Ovary (tissue), 9 donors: ENCODE results near the gene VAPB. TPM values are rescaled to one million over a fixed set of nuclear protein-coding genes. Genes with fewer than 3 reads are reported as not detected.

Source experiments
- DNase-seq, 5 donors: peaks; one replicate each; pipeline ENCODE4 v3.0.0-alpha.2; 2019 to 2020
- H3K27ac ChIP-seq, 2 donors: fragments of 200-600 bp; one replicate each; pipeline versions ENCODE4 v1.5.1 to v1.8.0; 2019 to 2022
- H3K27me3 ChIP-seq: fragments of 200-600 bp; one replicate; pipeline ENCODE4 v1.8.0; 2022
- H3K36me3 ChIP-seq: fragments of 200-600 bp; sonication (generic); one replicate; pipeline ENCODE4 v1.5.1; 2019
- H3K4me1 ChIP-seq: one replicate; pipeline ENCODE4 v1.8.1; 2013; ENCODE audit warnings: mild to moderate bottlenecking, moderate library complexity; ENCODE audit not compliant: insufficient read depth
- H3K4me3 ChIP-seq: fragments of 200-600 bp; sonication (generic); one replicate; pipeline ENCODE4 v1.5.1; 2017
- H3K9me3 ChIP-seq, 2 donors: fragments of 200-600 bp in 1 of 2; sonication (generic) in 1 of 2; one replicate each; pipeline versions ENCODE4 v1.5.1 to v1.8.1; 2013 to 2019; ENCODE audit warnings: mild to moderate bottlenecking in 1 of 2, moderate library complexity in 1 of 2
- EP300 ChIP-seq: sonication (generic); formaldehyde crosslinking; IDR thresholded peaks from one replicate; pipeline ENCODE4 v1.6.1; 2017; ENCODE audit warnings: antibody characterized with exemption
- POLR2A ChIP-seq: fragments of 450-650 bp; IDR thresholded peaks from one replicate; pipeline ENCODE4 v1.6.1; 2017; ENCODE audit warnings: antibody characterized with exemption, mild to moderate bottlenecking, moderate library complexity
- WGBS, 3 donors: extraction: QIAGEN DNeasy Blood & Tissue Kit in 1 of 3; methylation state at CpG; one replicate each; pipeline versions ENCODE4 v1.1.5 to v1.1.7; 2013 to 2017; 5-methylcytosine and 5-hydroxymethylcytosine counted together
- intact Hi-C, 4 donors: fragments of 100-400 bp; cut with DNase I; formaldehyde crosslinking; loops; one replicate each; pipeline versions ENCODE4 v1.11.0 to v1.15.1; 2022 to 2023
- polyA plus RNA-seq, 2 donors: library from polyadenylated mRNA; stranded (reverse); fragments of 200-250 nt in 1 of 2; fragments of 350-450 nt in 1 of 2; fragmentation: Illumina TruSeq in 1 of 2; extraction: RNeasy Lipid Tissue Mini Kit (QIAGEN cat#74804) in 1 of 2; gene quantifications; one replicate each; pipeline ENCODE4 v1.2.3, GENCODE V29; 2013 to 2014
- total RNA-seq, 7 donors: library from RNA; depleted of rRNA in 2 of 7; stranded (reverse); fragments of >200 nt in 2 of 7; fragmentation: NEBNext Ultra II Directional in 3 of 7; extraction: Animal tissue kit (Norgen Biotek cat#: 25700) in 3 of 7; gene quantifications; one replicate each; pipeline versions ENCODE4 v1.1.0 to v1.2.4, GENCODE V29; 2016 to 2023
- TF ChIP-seq, protein P1 (sequence below), 3 donors: fragments of 450-650 bp in 2 of 3; fragments of 200-600 bp in 1 of 3; IDR thresholded peaks; one replicate each; pipeline versions ENCODE4 v1.5.1 to v1.8.0; 2016 to 2022; ENCODE audit warnings: antibody characterized with exemption in 3 of 3, mild to moderate bottlenecking in 1 of 3
- donor health status: DM: no; HTN: no; CAD: no; lungs with moderate emphysema.
- donor health status: DM: no; HTN: no; CAD: no.
- donor health status: Bipolar disorder and iron deficiency.
- donor health status: DM: yes; HTN: yes; CAD: no.
- donor health status: DM: no; HTN: no; CAD: no.
- donor health status: DM: yes; HTN: yes; CAD: no.

VAPB gene
- total and polyA plus RNA-seq, 9 donors = 11.8 to 81.6 (median 47.5) TPM

DNA sequence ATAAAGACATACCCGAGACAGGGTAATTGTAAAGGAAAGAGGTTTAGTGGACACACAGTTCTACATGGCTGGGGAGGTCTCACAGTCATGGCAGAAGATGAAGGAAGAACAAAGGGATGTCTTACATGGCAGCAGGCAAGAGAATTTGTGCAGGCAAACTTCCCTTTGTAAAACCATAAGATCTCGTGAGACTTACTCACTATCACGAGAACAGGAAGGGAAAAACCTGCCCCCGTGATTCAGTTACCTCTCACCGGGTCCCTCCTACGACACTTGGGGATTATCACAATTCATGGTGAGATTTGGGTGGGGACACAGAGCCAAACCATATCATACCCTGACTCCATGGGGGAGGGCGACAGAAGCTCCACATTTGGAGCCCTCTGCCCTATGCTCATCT, 7.4 kb upstream of the VAPB start:
- DNase-seq = no peak
- Histone ChIP-seq H3K36me3 (no peaks in the 10 kb centered on the region), H3K9me3 (no peaks in the 10 kb centered on the region), H3K27ac (no peak overlapping the region), H3K27me3 (no peaks in the 10 kb centered on the region), H3K4me3 (no peak overlapping the region), H3K4me1 (no peaks in the 10 kb centered on the region)
- intact Hi-C loops = no loop called here
- 89 to 93% (median 90%) methylated on average over 7 of the region's 7 CpGs for WGBS, 3 donors
- TF ChIP-seq EP300 = no peak
- no peak for TF ChIP-seq POLR2A
- TF ChIP-seq, protein P1, sequence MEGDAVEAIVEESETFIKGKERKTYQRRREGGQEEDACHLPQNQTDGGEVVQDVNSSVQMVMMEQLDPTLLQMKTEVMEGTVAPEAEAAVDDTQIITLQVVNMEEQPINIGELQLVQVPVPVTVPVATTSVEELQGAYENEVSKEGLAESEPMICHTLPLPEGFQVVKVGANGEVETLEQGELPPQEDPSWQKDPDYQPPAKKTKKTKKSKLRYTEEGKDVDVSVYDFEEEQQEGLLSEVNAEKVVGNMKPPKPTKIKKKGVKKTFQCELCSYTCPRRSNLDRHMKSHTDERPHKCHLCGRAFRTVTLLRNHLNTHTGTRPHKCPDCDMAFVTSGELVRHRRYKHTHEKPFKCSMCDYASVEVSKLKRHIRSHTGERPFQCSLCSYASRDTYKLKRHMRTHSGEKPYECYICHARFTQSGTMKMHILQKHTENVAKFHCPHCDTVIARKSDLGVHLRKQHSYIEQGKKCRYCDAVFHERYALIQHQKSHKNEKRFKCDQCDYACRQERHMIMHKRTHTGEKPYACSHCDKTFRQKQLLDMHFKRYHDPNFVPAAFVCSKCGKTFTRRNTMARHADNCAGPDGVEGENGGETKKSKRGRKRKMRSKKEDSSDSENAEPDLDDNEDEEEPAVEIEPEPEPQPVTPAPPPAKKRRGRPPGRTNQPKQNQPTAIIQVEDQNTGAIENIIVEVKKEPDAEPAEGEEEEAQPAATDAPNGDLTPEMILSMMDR (IDR thresholded peaks at IDR 0.05) = no peak

DNA sequence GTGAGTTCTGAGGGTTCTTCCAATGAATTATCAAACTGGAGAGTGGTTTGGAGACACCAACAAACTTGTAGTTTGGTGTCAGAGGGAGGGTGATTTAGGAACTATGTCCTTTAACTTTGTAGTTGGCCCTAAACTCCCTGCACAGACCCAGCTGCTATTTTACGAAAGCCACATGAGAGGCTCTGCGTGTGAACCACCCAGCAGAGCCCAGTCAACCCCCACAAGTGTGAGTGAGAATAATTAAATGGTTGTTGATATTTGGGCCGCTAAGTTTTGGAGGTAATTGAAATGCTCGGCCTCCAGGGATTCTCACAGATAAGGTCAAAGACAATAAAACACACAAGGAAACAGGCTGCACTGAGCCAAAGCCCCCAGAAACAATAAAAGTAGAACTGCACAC, 6.9 kb upstream of the VAPB start:
- H3K9me3 ChIP-seq = no peaks in the 10 kb centered on the region
- WGBS, 3 donors = 72 to 79% (median 75%) methylated on average over 4 of the region's 4 CpGs
- no peaks in the 10 kb centered on the region for H3K4me1 ChIP-seq
- H3K27ac ChIP-seq = no peak overlapping the region
- intact Hi-C loops = no loop called here
- no peaks in the 10 kb centered on the region for H3K27me3 ChIP-seq
- H3K36me3 ChIP-seq = no peaks in the 10 kb centered on the region
- DNase-seq = no peak
- no peak overlapping the region for H3K4me3 ChIP-seq
- TF ChIP-seq POLR2A = no peak
- TF ChIP-seq EP300 = no peak
- TF ChIP-seq, protein P1 (IDR thresholded peaks at IDR 0.05) = no peak

DNA sequence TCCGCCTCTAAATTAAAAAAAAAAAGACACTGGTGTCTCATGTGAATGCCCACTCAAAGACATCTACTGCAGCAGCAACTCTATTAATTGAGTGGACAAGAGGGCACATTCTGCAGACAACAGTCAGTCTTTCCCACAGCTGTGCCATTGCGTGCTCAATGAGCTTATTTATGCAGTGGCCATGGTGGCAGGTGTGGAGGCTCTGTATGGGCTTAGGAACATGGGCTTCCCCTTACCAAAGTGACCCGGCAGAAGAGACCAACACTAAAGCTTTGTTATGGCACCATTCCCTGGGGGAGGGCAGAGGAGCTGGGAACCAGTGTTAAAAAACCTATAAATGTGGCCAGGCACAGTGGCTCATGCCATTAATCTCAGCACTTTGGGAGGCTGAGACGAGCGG, 4.2 kb upstream of the VAPB start:
- no peak for DNase-seq
- H3K27ac ChIP-seq = no peak overlapping the region
- TF ChIP-seq, protein P1 (IDR thresholded peaks at IDR 0.05) = no peak
- TF ChIP-seq EP300 = no peak
- no peak for TF ChIP-seq POLR2A
- no peaks in the 10 kb centered on the region for H3K36me3 ChIP-seq
- H3K9me3 ChIP-seq = no peaks in the 10 kb centered on the region
- H3K4me1 ChIP-seq = peaks cover 2% of the 10 kb centered on the region
- H3K4me3 ChIP-seq = no peak overlapping the region
- no peaks in the 10 kb centered on the region for H3K27me3 ChIP-seq
- intact Hi-C loops = no loop called here
- WGBS, 3 donors = 87 to 95% (median 93%) methylated on average over 5 of the region's 5 CpGs

DNA sequence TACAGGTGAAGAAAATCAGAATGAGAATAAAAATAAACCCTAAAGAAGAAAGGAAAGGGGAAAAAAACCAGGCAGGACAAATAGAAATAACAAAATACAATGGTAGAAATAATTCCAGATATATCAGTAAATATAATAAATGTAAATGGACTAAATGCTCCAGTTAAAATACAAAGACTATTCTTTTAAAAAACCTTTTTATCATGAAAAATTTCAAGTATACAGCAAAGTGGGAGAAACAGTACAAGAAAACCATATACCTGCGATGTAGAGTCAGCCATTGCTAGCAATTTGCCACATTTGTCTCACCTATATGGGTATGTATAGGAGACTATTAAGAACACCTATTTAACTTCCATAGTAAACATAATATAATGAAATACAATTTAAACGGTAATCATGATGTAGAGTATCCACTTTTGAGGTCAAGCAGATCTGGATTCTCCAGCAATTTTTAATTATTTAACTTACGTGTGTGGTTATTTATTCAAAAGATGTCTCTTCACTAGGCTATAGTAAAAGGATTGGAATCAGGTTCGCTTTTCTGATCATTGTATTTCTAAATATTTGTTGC, 914 bp upstream of the VAPB start:
- no peaks in the 10 kb centered on the region for H3K27me3 ChIP-seq
- peak overlapping the region in 1 of 2 donors; percentile 66 for H3K27ac ChIP-seq
- 63 to 71% (median 70%) methylated on average over 4 of the region's 4 CpGs for WGBS, 3 donors
- intact Hi-C loops = no loop called here
- H3K4me3 ChIP-seq = peak overlapping the region; percentile 65
- DNase-seq = no peak
- H3K9me3 ChIP-seq = no peaks in the 10 kb centered on the region
- H3K4me1 ChIP-seq = peaks cover 20% of the 10 kb centered on the region
- TF ChIP-seq, protein P1 (IDR thresholded peaks at IDR 0.05) = no peak
- TF ChIP-seq EP300 (no peak), POLR2A (no peak)
- no peaks in the 10 kb centered on the region for H3K36me3 ChIP-seq
